Measurements from ENCODE around the gene AZI2. TPM values are rescaled to one million over a fixed set of nuclear protein-coding genes. Genes with fewer than 3 reads are reported as not detected.

AZI2 gene
- total and polyA plus RNA-seq, 2 experiments from 2014 or later, result 24.5 to 28.6 TPM

GRCh38 chr3:28322464-28322863 lies 26.2 kb downstream of the AZI2 start:
- no peaks in the 10 kb centered on the region for H4K20me1 ChIP-seq (replicated peaks; ENCODE audit: insufficient read depth)
- H3K4me1 Mint-ChIP-seq, result peaks cover 8% of the 10 kb centered on the region; the same call in 2 of the 3 replicates
- no peaks in the 10 kb centered on the region for H3K27me3 Mint-ChIP-seq (ENCODE audit: insufficient read depth, low read depth, poor library complexity)
- no peak overlapping the region for H3K27ac ChIP-seq (ENCODE audit: low read depth)
- H3K27me3 ChIP-seq (ENCODE audit: insufficient read depth), result no peaks in the 10 kb centered on the region
- no peak for DNase-seq (ENCODE audit: low spot score)
- H3K9me2 ChIP-seq (ENCODE audit: insufficient read depth), result no peaks in the 10 kb centered on the region
- no peak overlapping the region for H3K4me3 ChIP-seq
- H3K4me1 ChIP-seq (ENCODE audit: insufficient read depth), result no peaks in the 10 kb centered on the region
- no peaks in the 10 kb centered on the region; the same call in 2 of the 3 replicates for H3K36me3 Mint-ChIP-seq (ENCODE audit: low read depth)
- H3K4me3 Mint-ChIP-seq, result no peak overlapping the region
- H3K27ac Mint-ChIP-seq, result no peak overlapping the region
- H3K4me2 ChIP-seq, result no peak overlapping the region
- TF ChIP-seq, protein P1, sequence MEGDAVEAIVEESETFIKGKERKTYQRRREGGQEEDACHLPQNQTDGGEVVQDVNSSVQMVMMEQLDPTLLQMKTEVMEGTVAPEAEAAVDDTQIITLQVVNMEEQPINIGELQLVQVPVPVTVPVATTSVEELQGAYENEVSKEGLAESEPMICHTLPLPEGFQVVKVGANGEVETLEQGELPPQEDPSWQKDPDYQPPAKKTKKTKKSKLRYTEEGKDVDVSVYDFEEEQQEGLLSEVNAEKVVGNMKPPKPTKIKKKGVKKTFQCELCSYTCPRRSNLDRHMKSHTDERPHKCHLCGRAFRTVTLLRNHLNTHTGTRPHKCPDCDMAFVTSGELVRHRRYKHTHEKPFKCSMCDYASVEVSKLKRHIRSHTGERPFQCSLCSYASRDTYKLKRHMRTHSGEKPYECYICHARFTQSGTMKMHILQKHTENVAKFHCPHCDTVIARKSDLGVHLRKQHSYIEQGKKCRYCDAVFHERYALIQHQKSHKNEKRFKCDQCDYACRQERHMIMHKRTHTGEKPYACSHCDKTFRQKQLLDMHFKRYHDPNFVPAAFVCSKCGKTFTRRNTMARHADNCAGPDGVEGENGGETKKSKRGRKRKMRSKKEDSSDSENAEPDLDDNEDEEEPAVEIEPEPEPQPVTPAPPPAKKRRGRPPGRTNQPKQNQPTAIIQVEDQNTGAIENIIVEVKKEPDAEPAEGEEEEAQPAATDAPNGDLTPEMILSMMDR (conservative IDR thresholded peaks at IDR 0.05; ENCODE audit: low read depth in 2 of 2), result no peak
- TF ChIP-seq REST (IDR thresholded peaks at IDR 0.05; ENCODE audit: unreplicated experiment) (no peak), ZNF331 (CRISPR knock-in tag; IDR thresholded peaks at IDR 0.05; ENCODE audit: low read depth) (no peak), ZNF114 (CRISPR knock-in tag; IDR thresholded peaks at IDR 0.05) (no peak), CREB1 (CRISPR knock-in tag; IDR thresholded peaks at IDR 0.05; ENCODE audit: low read depth) (no peak), EZH2 (IDR thresholded peaks at IDR 0.05; ENCODE audit: low read depth, unreplicated experiment) (no peak), POLR2AphosphoS5 (IDR thresholded peaks at IDR 0.05; ENCODE audit: low read depth) (no peak), JUNB (IDR thresholded peaks at IDR 0.05; ENCODE audit: unreplicated experiment) (no peak), ETS1 (IDR thresholded peaks at IDR 0.05) (no peak)
- no peaks in the 10 kb centered on the region for H3F3A ChIP-seq (replicated peaks; ENCODE audit: low read depth)
- no peaks in the 10 kb centered on the region for H3K36me3 ChIP-seq (ENCODE audit: insufficient read depth)
- no peak for ATAC-seq
- no peaks in the 10 kb centered on the region for H3K79me2 ChIP-seq (replicated peaks; ENCODE audit: insufficient read depth)
- H3K9me3 Mint-ChIP-seq, result no peaks in the 10 kb centered on the region
- no peak overlapping the region for H2AFZ ChIP-seq

GRCh38 chr3:28320981-28321380 lies 27.6 kb downstream of the AZI2 start:
- no peak overlapping the region for H3K27ac ChIP-seq (ENCODE audit: low read depth)
- no peak overlapping the region for H2AFZ ChIP-seq
- no peaks in the 10 kb centered on the region for H3K27me3 ChIP-seq (ENCODE audit: insufficient read depth)
- no peak overlapping the region for H3K4me2 ChIP-seq
- DNase-seq (ENCODE audit: low spot score) (no peak), ATAC-seq (no peak)
- no peaks in the 10 kb centered on the region for H3K79me2 ChIP-seq (replicated peaks; ENCODE audit: insufficient read depth)
- Mint-ChIP-seq H3K9me3 (no peaks in the 10 kb centered on the region), H3K27me3 (ENCODE audit: insufficient read depth, low read depth, poor library complexity) (no peaks in the 10 kb centered on the region), H3K36me3 (ENCODE audit: low read depth) (no peaks in the 10 kb centered on the region; the same call in 2 of the 3 replicates), H3K27ac (no peak overlapping the region), H3K4me3 (no peak overlapping the region), H3K4me1 (peaks cover 8% of the 10 kb centered on the region; the same call in 2 of the 3 replicates)
- no peak overlapping the region for H3K4me3 ChIP-seq
- no peaks in the 10 kb centered on the region for H3K36me3 ChIP-seq (ENCODE audit: insufficient read depth)
- H4K20me1 ChIP-seq (replicated peaks; ENCODE audit: insufficient read depth), result no peaks in the 10 kb centered on the region
- H3F3A ChIP-seq (replicated peaks; ENCODE audit: low read depth), result no peaks in the 10 kb centered on the region
- no peaks in the 10 kb centered on the region for H3K9me2 ChIP-seq (ENCODE audit: insufficient read depth)
- no peaks in the 10 kb centered on the region for H3K4me1 ChIP-seq (ENCODE audit: insufficient read depth)
- TF ChIP-seq STAT1 (IDR thresholded peaks at IDR 0.05; ENCODE audit: unreplicated experiment) (no peak), REST (IDR thresholded peaks at IDR 0.05; ENCODE audit: unreplicated experiment) (no peak), ETS1 (IDR thresholded peaks at IDR 0.05) (no peak), ZNF331 (CRISPR knock-in tag; IDR thresholded peaks at IDR 0.05; ENCODE audit: low read depth) (no peak), EZH2phosphoT487 (IDR thresholded peaks at IDR 0.05; ENCODE audit: unreplicated experiment) (no peak), JUNB (IDR thresholded peaks at IDR 0.05; ENCODE audit: unreplicated experiment) (no peak), ZNF114 (CRISPR knock-in tag; IDR thresholded peaks at IDR 0.05) (no peak), CREB1 (CRISPR knock-in tag; IDR thresholded peaks at IDR 0.05; ENCODE audit: low read depth) (no peak), EZH2 (IDR thresholded peaks at IDR 0.05; ENCODE audit: low read depth, unreplicated experiment) (no peak)

All from GM23338 (cell line).